Stimulated activated CD8-positive, alpha-beta memory T cell treated with anti-CD3 and anti-CD28 coated beads, Interleukin-7, amount 100 ng/mL, for 1 hour (primary cell): ENCODE results near the gene PODXL.
A peak's percentile ranks its signal among the peaks of the same experiment; 100 is the strongest.

Experiments
- DNase-seq, 2 donors: peaks; one replicate each; pipeline ENCODE4 v3.0.0-alpha.2; 2020; ENCODE audit warnings: low read depth in 2 of 2

Gene PODXL

GRCh38 chr7:131556053-131556908, at the start of gene PODXL:
TSS of gene PODXL (minus strand) at chr7:131556628. CDS start at chr7:131556359, 269 bp downstream.
- peak; percentile 5 to 23 for DNase-seq

- no peak for DNase-seq
Measured at GRCh38 chr7:131605280-131605878, 49.0 kb upstream of the PODXL start.

GRCh38 chr7:131604841-131605279, 48.4 kb upstream of the PODXL start:
- no peak for DNase-seq

GRCh38 chr7:131603932-131604331, 47.5 kb upstream of the PODXL start:
- DNase-seq: no peak

GRCh38 chr7:131602994-131603372, 46.6 kb upstream of the PODXL start:
- no peak for DNase-seq

- DNase-seq: no peak
Measured at GRCh38 chr7:131602304-131602993, 46.0 kb upstream of the PODXL start.

- DNase-seq: no peak
Measured at GRCh38 chr7:131600085-131600881, 43.9 kb upstream of the PODXL start.

- no peak for DNase-seq
Measured at GRCh38 chr7:131596785-131597184, 40.4 kb upstream of the PODXL start.

GRCh38 chr7:131595699-131596098, 39.3 kb upstream of the PODXL start:
- DNase-seq: no peak

GRCh38 chr7:131591687-131592319, 35.4 kb upstream of the PODXL start:
- DNase-seq: no peak

GRCh38 chr7:131587315-131587923, 31.0 kb upstream of the PODXL start:
- DNase-seq: no peak

GRCh38 chr7:131586759-131587158, 30.3 kb upstream of the PODXL start:
- no peak for DNase-seq

GRCh38 chr7:131586259-131586658, 29.8 kb upstream of the PODXL start:
- no peak for DNase-seq

- DNase-seq: no peak
Measured at GRCh38 chr7:131583430-131583829, 27.0 kb upstream of the PODXL start.

- no peak for DNase-seq
Measured at GRCh38 chr7:131581241-131582051, 25.0 kb upstream of the PODXL start.

- DNase-seq: no peak
Measured at GRCh38 chr7:131578602-131579001, 22.2 kb upstream of the PODXL start.

- DNase-seq: no peak
Measured at GRCh38 chr7:131574741-131575140, 18.3 kb upstream of the PODXL start.

- no peak for DNase-seq
Measured at GRCh38 chr7:131570401-131570800, 14.0 kb upstream of the PODXL start.

- no peak for DNase-seq
Measured at GRCh38 chr7:131568970-131569369, 12.5 kb upstream of the PODXL start.

- no peak for DNase-seq
Measured at GRCh38 chr7:131568510-131568909, 12.1 kb upstream of the PODXL start.
